DOHH2 (cell line): ENCODE measurements around the gene ACTA2.

ENCODE experiments used
- H3F3A ChIP-seq: fragments of 200-600 bp; sonication (generic), shearing (Covaris generic); 2 replicates; pipeline ENCODE4 v1.6.0; 2016; ENCODE audit warnings: antibody characterized with exemption, mild to moderate bottlenecking; ENCODE audit not compliant: control insufficient read depth, insufficient read depth
- H3K27ac ChIP-seq: fragments of 200-600 bp; sonication (generic); 2 replicates; pipeline ENCODE4 v1.5.1; 2014; ENCODE audit warnings: low read depth, mild to moderate bottlenecking, low read length, moderate library complexity
- H3K27me3 ChIP-seq: fragments of 200-600 bp; sonication (generic); 2 replicates; pipeline ENCODE4 v1.6.1; 2014; ENCODE audit warnings: mild to moderate bottlenecking, low read length, mixed read lengths; ENCODE audit not compliant: control insufficient read depth
- H3K36me3 ChIP-seq: fragments of 200-600 bp; sonication (generic); 2 replicates; pipeline ENCODE4 v1.6.1; 2014; ENCODE audit warnings: mild to moderate bottlenecking, low read length, moderate library complexity, mixed read lengths; ENCODE audit not compliant: control insufficient read depth
- H3K4me1 ChIP-seq: fragments of 200-600 bp; sonication (generic); 2 replicates; pipeline ENCODE4 v1.6.1; 2014; ENCODE audit warnings: mild to moderate bottlenecking, low read length, mixed read lengths; ENCODE audit not compliant: control insufficient read depth
- H3K4me2 ChIP-seq: fragments of 200-600 bp; sonication (generic); 2 replicates; pipeline ENCODE4 v1.6.0; 2014; ENCODE audit warnings: mild to moderate bottlenecking, low read length, moderate library complexity
- H3K4me3 ChIP-seq: fragments of 200-600 bp; sonication (generic); 2 replicates; pipeline ENCODE4 v1.5.1; 2014; ENCODE audit warnings: mild to moderate bottlenecking, low read length, mixed read lengths
- H3K79me2 ChIP-seq: fragments of 200-600 bp; sonication (generic); 2 replicates; pipeline ENCODE4 v1.6.1; 2014; ENCODE audit warnings: mild to moderate bottlenecking, low read length, mixed read lengths; ENCODE audit not compliant: control insufficient read depth
- H3K9me2 ChIP-seq: fragments of 200-600 bp; sonication (generic); replicated peaks from 2 replicates; pipeline ENCODE4 v1.6.1; 2014; ENCODE audit warnings: mild to moderate bottlenecking, low read length, mixed read lengths; ENCODE audit not compliant: control insufficient read depth
- H3K9me3 ChIP-seq: fragments of 200-600 bp; sonication (generic); 2 replicates; pipeline ENCODE4 v1.6.1; 2014; ENCODE audit warnings: antibody characterized with exemption, low read length, mixed read lengths; ENCODE audit not compliant: control insufficient read depth, insufficient read depth
- H4K20me1 ChIP-seq: fragments of 200-600 bp; sonication (generic); 2 replicates; pipeline ENCODE4 v1.6.0; 2014; ENCODE audit warnings: low read depth, mild to moderate bottlenecking, antibody characterized with exemption, low read length, moderate library complexity; ENCODE audit not compliant: control insufficient read depth, insufficient read depth
- CTCF ChIP-seq: fragments of 200-600 bp; sonication (generic); IDR thresholded peaks from one replicate; pipeline ENCODE4 v1.5.1; 2014; ENCODE audit warnings: antibody characterized with exemption, mild to moderate bottlenecking, low read depth, low read length; ENCODE audit not compliant: poor library complexity, severe bottlenecking
- EZH2phosphoT487 ChIP-seq: fragments of 200-600 bp; sonication (generic); IDR thresholded peaks from 2 replicates; pipeline ENCODE4 v1.6.1; 2017; ENCODE audit warnings: borderline replicate concordance, mild to moderate bottlenecking, antibody characterized with exemption, low read length, moderate library complexity, mixed read lengths

Gene ACTA2

GRCh38 chr10:88986549-88987242, 34.1 kb upstream of the ACTA2 start:
- no peaks in the 10 kb centered on the region for H3K36me3 ChIP-seq
- no peak overlapping the region for H3K4me2 ChIP-seq
- peaks cover 25% of the 10 kb centered on the region for H3K4me1 ChIP-seq
- no peaks in the 10 kb centered on the region for H3K9me2 ChIP-seq
- H3K27ac ChIP-seq = peak overlapping the region; percentile 14; the same call in 1 of the 2 replicates
- H3K9me3 ChIP-seq = peaks cover 16% of the 10 kb centered on the region; the same call in 1 of the 2 replicates
- H3K79me2 ChIP-seq = no peaks in the 10 kb centered on the region
- no peaks in the 10 kb centered on the region for H4K20me1 ChIP-seq
- no peak overlapping the region for H3K4me3 ChIP-seq
- no peak for TF ChIP-seq EZH2phosphoT487
- peak; percentile 46 for TF ChIP-seq CTCF
- peaks cover 17% of the 10 kb centered on the region for H3K27me3 ChIP-seq
- H3F3A ChIP-seq = peaks cover 20% of the 10 kb centered on the region

GRCh38 chr10:88984525-88984924, 32.0 kb upstream of the ACTA2 start:
- H3K4me1 ChIP-seq = peaks cover 7% of the 10 kb centered on the region
- TF ChIP-seq CTCF (no peak), EZH2phosphoT487 (no peak)
- peaks cover 4% of the 10 kb centered on the region; the same call in 1 of the 2 replicates for H3K27me3 ChIP-seq

GRCh38 chr10:88983939-88984338, 31.4 kb upstream of the ACTA2 start:
- no peaks in the 10 kb centered on the region for H3K9me2 ChIP-seq
- TF ChIP-seq EZH2phosphoT487 (no peak), CTCF (no peak)
- H4K20me1 ChIP-seq = no peaks in the 10 kb centered on the region
- H3K79me2 ChIP-seq = no peaks in the 10 kb centered on the region
- peaks cover 13% of the 10 kb centered on the region for H3F3A ChIP-seq
- no peaks in the 10 kb centered on the region for H3K36me3 ChIP-seq
- H3K4me1 ChIP-seq = peaks cover 6% of the 10 kb centered on the region; the same call in 1 of the 2 replicates
- no peaks in the 10 kb centered on the region for H3K27me3 ChIP-seq
- H3K4me2 ChIP-seq = no peak overlapping the region
- no peak overlapping the region for H3K4me3 ChIP-seq
- no peak overlapping the region for H3K27ac ChIP-seq
- H3K9me3 ChIP-seq = peaks cover 16% of the 10 kb centered on the region; the same call in 1 of the 2 replicates

More at GRCh38 chr10:88984525-88984924, 32.0 kb upstream of the ACTA2 start:
- Histone ChIP-seq H3K27ac (no peak overlapping the region), H3K36me3 (no peaks in the 10 kb centered on the region), H3K4me3 (no peak overlapping the region), H3K9me2 (no peaks in the 10 kb centered on the region), H3F3A (peaks cover 15% of the 10 kb centered on the region), H3K4me2 (no peak overlapping the region), H3K9me3 (peaks cover 16% of the 10 kb centered on the region; the same call in 1 of the 2 replicates), H3K79me2 (no peaks in the 10 kb centered on the region), H4K20me1 (no peaks in the 10 kb centered on the region)
